Measurements from ENCODE around the gene DYSF.

Gene DYSF

DNA sequence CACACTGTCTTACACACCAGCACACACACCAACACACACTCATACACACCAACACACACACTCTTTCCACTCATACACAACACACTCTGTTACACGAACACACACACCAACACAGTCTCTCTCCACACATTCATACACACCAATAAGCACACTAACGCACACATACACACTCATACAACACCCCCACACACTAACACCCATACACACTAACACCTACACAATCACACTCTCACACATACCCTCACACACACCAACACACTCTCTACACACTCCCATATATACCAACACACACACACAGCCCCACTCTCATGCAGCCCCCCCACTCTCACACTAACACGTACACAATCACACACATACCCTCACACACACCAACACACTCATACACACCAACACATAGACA is 123.8 kb downstream of the DYSF start:
- no peak overlapping the region for H3K27ac ChIP-seq
- TF ChIP-seq ZFX (IDR thresholded peaks at IDR 0.05): no peak
- TF ChIP-seq, protein P1, sequence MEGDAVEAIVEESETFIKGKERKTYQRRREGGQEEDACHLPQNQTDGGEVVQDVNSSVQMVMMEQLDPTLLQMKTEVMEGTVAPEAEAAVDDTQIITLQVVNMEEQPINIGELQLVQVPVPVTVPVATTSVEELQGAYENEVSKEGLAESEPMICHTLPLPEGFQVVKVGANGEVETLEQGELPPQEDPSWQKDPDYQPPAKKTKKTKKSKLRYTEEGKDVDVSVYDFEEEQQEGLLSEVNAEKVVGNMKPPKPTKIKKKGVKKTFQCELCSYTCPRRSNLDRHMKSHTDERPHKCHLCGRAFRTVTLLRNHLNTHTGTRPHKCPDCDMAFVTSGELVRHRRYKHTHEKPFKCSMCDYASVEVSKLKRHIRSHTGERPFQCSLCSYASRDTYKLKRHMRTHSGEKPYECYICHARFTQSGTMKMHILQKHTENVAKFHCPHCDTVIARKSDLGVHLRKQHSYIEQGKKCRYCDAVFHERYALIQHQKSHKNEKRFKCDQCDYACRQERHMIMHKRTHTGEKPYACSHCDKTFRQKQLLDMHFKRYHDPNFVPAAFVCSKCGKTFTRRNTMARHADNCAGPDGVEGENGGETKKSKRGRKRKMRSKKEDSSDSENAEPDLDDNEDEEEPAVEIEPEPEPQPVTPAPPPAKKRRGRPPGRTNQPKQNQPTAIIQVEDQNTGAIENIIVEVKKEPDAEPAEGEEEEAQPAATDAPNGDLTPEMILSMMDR (conservative IDR thresholded peaks at IDR 0.05): no peak

DNA sequence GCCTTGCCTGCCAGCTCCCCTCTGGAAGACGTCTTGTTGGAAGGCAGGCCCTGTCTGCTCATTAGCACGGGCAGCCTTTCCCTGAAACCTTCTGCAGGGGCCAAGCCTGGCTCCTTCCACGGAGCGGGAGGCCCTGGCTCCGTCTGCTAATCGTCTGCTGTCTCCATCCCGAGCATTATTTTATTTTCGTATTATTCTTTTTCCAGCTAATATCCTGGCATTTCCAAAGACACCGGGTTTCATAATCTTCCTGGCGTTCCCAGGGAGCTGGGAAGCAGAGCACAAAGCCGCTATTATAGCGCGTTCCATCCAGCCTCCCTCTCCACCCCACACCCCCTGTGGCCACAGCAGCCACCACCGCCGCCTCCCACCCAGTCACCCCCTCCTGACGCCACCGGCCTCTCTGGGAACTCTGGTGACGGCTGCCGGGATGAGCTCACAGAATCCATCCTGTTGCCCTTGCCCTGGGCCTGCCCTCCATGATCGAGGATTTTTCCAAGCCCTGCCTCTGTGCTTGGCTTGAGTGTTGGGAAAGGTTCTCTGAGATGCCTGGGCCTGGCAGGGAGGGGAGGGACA is 125.5 kb downstream of the DYSF start:
- TF ChIP-seq, protein P1 (conservative IDR thresholded peaks at IDR 0.05): no peak
- no peak for TF ChIP-seq ZFX (IDR thresholded peaks at IDR 0.05)
- no peak overlapping the region for H3K27ac ChIP-seq

DNA sequence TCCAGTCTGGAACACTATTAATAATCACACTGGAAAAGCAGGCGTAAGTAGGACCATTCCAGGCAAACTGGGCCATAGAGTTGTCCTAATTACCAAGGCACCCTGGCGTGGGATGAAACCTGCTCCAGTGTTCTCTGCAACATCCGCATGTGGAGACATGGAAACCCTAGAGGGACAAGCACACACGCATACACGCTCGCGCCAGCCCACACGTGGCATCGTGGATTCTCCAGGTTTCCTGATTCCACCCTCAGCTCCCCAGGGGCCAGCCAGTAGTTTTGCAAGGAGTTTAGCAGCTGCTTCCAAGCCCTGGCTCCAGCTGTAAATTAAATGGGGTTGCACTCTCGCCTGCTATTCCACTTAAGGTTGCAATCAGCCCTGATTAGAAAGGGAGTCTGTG is 127.7 kb downstream of the DYSF start:
- TF ChIP-seq, protein P1 (conservative IDR thresholded peaks at IDR 0.05): no peak
- no peak for TF ChIP-seq ZFX (IDR thresholded peaks at IDR 0.05)
- no peak overlapping the region for H3K27ac ChIP-seq

DNA sequence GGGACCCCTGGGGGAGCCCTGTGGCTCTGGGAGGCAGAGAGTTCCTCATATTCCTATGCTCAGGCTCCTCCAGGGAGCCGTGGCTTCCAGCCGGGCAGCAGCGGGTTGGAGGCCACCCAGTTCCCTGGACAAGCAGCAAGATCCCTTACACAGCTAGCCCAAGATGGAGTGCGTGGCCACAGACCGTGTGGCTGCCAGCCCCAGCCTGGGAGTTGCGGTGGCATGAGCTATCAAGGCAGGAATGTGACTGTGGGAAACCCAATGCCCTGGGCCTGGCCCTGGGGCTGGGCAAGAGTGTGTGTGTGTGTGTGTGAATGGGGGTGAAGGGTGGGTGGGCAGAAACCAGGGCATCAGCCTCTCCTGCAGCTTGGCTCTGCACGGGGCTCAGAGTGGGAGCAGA is 130.5 kb downstream of the DYSF start:
- TF ChIP-seq ZFX (IDR thresholded peaks at IDR 0.05): no peak
- TF ChIP-seq, protein P1 (conservative IDR thresholded peaks at IDR 0.05): no peak
- no peak overlapping the region for H3K27ac ChIP-seq

DNA sequence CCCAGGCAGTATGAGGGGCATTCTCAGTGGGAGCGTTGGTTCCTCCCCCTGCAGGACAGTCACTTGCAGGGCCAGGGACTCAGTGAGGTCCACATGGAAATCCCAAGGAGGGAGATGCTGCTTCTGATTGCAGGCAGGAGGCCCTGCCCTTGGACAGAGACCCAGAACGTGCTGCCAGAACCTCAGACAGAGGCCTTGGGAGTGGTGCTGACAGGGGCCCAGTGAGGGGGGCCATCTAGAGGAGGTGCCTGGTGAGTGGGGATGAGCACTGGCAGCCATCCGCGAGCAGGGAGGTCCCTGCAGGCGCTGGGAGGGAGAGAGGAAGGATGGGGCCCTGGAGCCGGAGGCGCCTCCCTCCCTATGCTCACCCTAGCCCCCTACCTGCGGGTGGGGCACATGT is 133.1 kb downstream of the DYSF start:
- TF ChIP-seq ZFX (IDR thresholded peaks at IDR 0.05): no peak
- TF ChIP-seq, protein P1 (conservative IDR thresholded peaks at IDR 0.05): no peak
- no peak overlapping the region for H3K27ac ChIP-seq

DNA sequence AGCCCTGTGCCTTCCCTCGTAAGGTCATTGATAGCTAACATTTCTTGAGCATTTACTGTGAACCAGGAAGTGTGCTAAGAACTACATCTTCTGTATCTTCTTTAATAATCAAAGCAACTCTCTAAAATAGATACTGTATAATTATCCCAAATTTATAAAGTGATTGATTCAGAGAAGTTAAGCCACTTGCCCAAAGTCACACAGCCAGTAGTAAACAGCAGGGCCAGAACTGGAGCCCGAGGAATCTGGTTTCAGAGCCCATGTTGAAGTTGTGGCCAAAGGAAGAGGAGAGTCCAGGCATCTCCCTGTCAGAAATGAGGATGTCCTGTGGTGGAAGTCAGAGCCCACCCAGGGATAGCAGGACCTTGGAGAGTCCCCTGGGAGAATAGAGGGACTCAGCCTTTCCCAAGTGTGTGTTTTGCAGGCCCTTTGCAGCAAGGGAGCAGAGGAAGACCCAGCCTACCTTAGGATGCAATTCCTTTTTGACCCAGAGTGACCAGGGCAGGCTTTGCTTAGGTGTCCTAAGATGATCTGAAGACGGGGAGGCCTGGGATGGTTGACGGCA is 134.2 kb downstream of the DYSF start:
- no peak for TF ChIP-seq ZFX (IDR thresholded peaks at IDR 0.05)
- TF ChIP-seq, protein P1 (conservative IDR thresholded peaks at IDR 0.05): no peak
- H3K27ac ChIP-seq: no peak overlapping the region

DNA sequence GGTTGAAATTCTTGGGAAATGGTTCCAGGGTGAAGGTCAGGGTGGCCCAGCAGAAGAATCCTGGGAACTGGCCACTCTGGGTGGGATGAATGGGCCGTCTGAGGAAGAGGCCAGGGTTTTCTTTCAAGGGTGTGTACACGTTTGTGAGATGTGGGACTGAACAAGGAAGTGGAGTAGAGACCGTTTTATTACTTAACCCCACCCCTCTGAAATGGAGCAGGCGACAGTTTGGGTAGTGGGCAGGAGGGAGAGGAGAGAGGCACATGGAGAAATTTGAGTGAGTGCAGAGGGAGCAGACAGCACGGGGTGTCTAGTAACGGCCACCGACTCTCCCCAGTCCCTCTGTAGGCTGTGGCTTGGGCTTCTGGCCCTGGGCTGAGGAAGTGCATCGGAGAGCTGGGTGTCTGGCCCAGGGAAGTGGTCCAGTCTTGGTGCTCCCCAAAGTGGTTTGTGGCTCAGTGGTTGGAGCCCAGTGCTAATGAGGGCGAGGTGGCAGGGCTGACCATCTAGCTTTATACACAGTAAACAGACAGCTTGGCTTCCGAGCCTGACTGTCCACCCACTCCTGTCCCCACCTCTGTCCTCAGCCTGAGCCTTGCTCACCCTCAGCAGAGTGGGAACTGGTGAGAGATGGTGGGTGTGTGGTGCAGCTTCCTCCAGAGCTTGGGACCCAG is 135.3 kb downstream of the DYSF start:
- TF ChIP-seq, protein P1 (conservative IDR thresholded peaks at IDR 0.05): no peak
- no peak for TF ChIP-seq ZFX (IDR thresholded peaks at IDR 0.05)
- H3K27ac ChIP-seq: no peak overlapping the region

Measured in C4-2B (cell line).